Liver (tissue), 3 donors: ENCODE measurements around the gene CYREN.

Experiments used
- GABPA ChIP-seq, 2 donors: IDR thresholded peaks in 1 of 2; conservative IDR thresholded peaks in 1 of 2; 2 replicates each; pipeline ENCODE4 v1.6.1; 2016; ENCODE audit warnings: antibody characterized with exemption in 2 of 2, mild to moderate bottlenecking in 1 of 2, moderate library complexity in 1 of 2
- JUND ChIP-seq, 2 donors: IDR thresholded peaks; 2 replicates each; pipeline ENCODE4 v1.6.1; 2016; ENCODE audit warnings: antibody characterized with exemption in 2 of 2
- RAD21 ChIP-seq, 2 donors: IDR thresholded peaks; 2 replicates each; pipeline ENCODE4 v1.6.1; 2016; ENCODE audit warnings: antibody characterized with exemption in 2 of 2, mild to moderate bottlenecking in 2 of 2
- RXRA ChIP-seq, 2 donors: IDR thresholded peaks; 2 replicates each; pipeline ENCODE4 v1.6.1; 2017 to 2018; ENCODE audit warnings: antibody characterized with exemption in 2 of 2, mild to moderate bottlenecking in 1 of 2
- SP1 ChIP-seq: IDR thresholded peaks from 2 replicates; pipeline ENCODE4 v1.6.1; 2018; ENCODE audit warnings: antibody characterized with exemption, mild to moderate bottlenecking
- TAF1 ChIP-seq: conservative IDR thresholded peaks from 2 replicates; pipeline ENCODE4 v1.6.1; 2016; ENCODE audit warnings: antibody characterized with exemption, mild to moderate bottlenecking
- TF ChIP-seq, protein P1 (sequence below): fragments of 150-350 bp; IDR thresholded peaks from 2 replicates; pipeline ENCODE4 v1.5.1; 2017; ENCODE audit warnings: improper control_type of control experiment, low read depth, low read length; ENCODE audit not compliant: missing input control
- TF ChIP-seq, protein P2 (sequence below): IDR thresholded peaks from 2 replicates; pipeline ENCODE4 v1.6.1; 2016; ENCODE audit warnings: antibody characterized with exemption, mild to moderate bottlenecking
- TF ChIP-seq, protein P3 (sequence below): IDR thresholded peaks from 2 replicates; pipeline ENCODE4 v1.6.1; 2016; ENCODE audit warnings: antibody characterized with exemption
- TF ChIP-seq, protein P4 (sequence below): IDR thresholded peaks from 2 replicates; pipeline ENCODE4 v1.6.1; 2016; ENCODE audit warnings: antibody characterized with exemption
- TF ChIP-seq, protein P5 (sequence below): IDR thresholded peaks from 2 replicates; pipeline ENCODE4 v1.6.1; 2016; ENCODE audit warnings: antibody characterized with exemption
- donor health status: healthy.
- donor health status: healthy.

DNA sequence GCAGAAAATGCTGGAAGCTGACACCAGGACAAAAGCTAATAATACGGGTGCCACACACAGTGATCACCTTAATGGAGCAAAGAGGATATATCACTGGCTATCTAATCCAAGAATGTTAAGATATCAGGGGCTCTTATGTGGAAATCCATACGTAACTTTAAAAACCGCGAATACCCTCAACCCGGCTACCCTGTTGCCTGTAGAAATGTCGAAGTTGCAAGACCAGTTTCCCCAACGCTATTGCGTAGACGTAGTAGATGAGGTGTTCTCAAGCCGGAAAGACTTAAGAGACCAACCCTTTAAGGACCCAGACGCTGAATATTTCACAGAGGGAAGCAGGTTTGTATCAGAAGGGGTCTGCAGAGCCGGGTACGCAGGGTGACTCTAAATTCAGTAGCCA lies 7.9 kb upstream of the CYREN start:
- TF ChIP-seq, protein P1, sequence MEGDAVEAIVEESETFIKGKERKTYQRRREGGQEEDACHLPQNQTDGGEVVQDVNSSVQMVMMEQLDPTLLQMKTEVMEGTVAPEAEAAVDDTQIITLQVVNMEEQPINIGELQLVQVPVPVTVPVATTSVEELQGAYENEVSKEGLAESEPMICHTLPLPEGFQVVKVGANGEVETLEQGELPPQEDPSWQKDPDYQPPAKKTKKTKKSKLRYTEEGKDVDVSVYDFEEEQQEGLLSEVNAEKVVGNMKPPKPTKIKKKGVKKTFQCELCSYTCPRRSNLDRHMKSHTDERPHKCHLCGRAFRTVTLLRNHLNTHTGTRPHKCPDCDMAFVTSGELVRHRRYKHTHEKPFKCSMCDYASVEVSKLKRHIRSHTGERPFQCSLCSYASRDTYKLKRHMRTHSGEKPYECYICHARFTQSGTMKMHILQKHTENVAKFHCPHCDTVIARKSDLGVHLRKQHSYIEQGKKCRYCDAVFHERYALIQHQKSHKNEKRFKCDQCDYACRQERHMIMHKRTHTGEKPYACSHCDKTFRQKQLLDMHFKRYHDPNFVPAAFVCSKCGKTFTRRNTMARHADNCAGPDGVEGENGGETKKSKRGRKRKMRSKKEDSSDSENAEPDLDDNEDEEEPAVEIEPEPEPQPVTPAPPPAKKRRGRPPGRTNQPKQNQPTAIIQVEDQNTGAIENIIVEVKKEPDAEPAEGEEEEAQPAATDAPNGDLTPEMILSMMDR, result no peak
- TF ChIP-seq, protein P2, sequence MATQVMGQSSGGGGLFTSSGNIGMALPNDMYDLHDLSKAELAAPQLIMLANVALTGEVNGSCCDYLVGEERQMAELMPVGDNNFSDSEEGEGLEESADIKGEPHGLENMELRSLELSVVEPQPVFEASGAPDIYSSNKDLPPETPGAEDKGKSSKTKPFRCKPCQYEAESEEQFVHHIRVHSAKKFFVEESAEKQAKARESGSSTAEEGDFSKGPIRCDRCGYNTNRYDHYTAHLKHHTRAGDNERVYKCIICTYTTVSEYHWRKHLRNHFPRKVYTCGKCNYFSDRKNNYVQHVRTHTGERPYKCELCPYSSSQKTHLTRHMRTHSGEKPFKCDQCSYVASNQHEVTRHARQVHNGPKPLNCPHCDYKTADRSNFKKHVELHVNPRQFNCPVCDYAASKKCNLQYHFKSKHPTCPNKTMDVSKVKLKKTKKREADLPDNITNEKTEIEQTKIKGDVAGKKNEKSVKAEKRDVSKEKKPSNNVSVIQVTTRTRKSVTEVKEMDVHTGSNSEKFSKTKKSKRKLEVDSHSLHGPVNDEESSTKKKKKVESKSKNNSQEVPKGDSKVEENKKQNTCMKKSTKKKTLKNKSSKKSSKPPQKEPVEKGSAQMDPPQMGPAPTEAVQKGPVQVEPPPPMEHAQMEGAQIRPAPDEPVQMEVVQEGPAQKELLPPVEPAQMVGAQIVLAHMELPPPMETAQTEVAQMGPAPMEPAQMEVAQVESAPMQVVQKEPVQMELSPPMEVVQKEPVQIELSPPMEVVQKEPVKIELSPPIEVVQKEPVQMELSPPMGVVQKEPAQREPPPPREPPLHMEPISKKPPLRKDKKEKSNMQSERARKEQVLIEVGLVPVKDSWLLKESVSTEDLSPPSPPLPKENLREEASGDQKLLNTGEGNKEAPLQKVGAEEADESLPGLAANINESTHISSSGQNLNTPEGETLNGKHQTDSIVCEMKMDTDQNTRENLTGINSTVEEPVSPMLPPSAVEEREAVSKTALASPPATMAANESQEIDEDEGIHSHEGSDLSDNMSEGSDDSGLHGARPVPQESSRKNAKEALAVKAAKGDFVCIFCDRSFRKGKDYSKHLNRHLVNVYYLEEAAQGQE, result no peak
- TF ChIP-seq, protein P3, sequence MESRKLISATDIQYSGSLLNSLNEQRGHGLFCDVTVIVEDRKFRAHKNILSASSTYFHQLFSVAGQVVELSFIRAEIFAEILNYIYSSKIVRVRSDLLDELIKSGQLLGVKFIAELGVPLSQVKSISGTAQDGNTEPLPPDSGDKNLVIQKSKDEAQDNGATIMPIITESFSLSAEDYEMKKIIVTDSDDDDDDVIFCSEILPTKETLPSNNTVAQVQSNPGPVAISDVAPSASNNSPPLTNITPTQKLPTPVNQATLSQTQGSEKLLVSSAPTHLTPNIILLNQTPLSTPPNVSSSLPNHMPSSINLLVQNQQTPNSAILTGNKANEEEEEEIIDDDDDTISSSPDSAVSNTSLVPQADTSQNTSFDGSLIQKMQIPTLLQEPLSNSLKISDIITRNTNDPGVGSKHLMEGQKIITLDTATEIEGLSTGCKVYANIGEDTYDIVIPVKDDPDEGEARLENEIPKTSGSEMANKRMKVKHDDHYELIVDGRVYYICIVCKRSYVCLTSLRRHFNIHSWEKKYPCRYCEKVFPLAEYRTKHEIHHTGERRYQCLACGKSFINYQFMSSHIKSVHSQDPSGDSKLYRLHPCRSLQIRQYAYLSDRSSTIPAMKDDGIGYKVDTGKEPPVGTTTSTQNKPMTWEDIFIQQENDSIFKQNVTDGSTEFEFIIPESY, result no peak
- TF ChIP-seq JUND (IDR thresholded peaks at IDR 0.05), result no peak
- no peak for TF ChIP-seq RAD21 (IDR thresholded peaks at IDR 0.05)
- TF ChIP-seq SP1, result no peak
- TF ChIP-seq, protein P4, sequence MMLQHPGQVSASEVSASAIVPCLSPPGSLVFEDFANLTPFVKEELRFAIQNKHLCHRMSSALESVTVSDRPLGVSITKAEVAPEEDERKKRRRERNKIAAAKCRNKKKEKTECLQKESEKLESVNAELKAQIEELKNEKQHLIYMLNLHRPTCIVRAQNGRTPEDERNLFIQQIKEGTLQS, result no peak
- TF ChIP-seq RXRA (IDR thresholded peaks at IDR 0.05), result no peak
- no peak for TF ChIP-seq GABPA (IDR thresholded peaks at IDR 0.05 in 1 of 2, conservative IDR thresholded peaks at IDR 0.05 in 1 of 2)
- no peak for TF ChIP-seq TAF1
- TF ChIP-seq, protein P5, sequence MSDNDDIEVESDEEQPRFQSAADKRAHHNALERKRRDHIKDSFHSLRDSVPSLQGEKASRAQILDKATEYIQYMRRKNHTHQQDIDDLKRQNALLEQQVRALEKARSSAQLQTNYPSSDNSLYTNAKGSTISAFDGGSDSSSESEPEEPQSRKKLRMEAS, result no peak
